Calu3 (cell line): ENCODE measurements around the gene TYROBP. TPM values are rescaled to one million over a fixed set of nuclear protein-coding genes. Genes with fewer than 3 reads are reported as not detected.
A peak's percentile ranks its signal among the peaks of the same experiment; 100 is the strongest.

Experiments used
- BruUV-seq: library from RNA; stranded (reverse); fragments of 400-500 nt; replicated peaks from 2 replicates; lab custom pipeline; 2021; lab: Mats Ljungman, UMichigan
- CTCF ChIA-PET: fragments of 300-600 bp; sonication (Branson Sonifier 250); formaldehyde crosslinking; loops from one replicate; lab custom pipeline; 2022; ENCODE audit warnings: antibody characterized with exemption; lab: Charles Lee
- DNase-seq: peaks from one replicate; pipeline ENCODE4 v3.0.0; 2022
- H3K27ac Mint-ChIP-seq: one replicate; pipeline ENCODE4 v1.8.0; 2022; ENCODE audit warnings: mixed read lengths; ENCODE audit not compliant: unreplicated experiment
- H3K27me3 Mint-ChIP-seq: one replicate; pipeline ENCODE4 v1.8.0; 2022; ENCODE audit warnings: mixed read lengths; ENCODE audit not compliant: unreplicated experiment
- H3K36me3 Mint-ChIP-seq: one replicate; pipeline ENCODE4 v1.8.0; 2022; ENCODE audit warnings: mild to moderate bottlenecking, moderate library complexity, mixed read lengths; ENCODE audit not compliant: insufficient read depth, unreplicated experiment
- H3K4me1 Mint-ChIP-seq: one replicate; pipeline ENCODE4 v1.8.0; 2022; ENCODE audit warnings: mild to moderate bottlenecking, low read depth, mixed read lengths; ENCODE audit not compliant: unreplicated experiment
- H3K4me3 Mint-ChIP-seq: one replicate; pipeline ENCODE4 v1.8.0; 2022; ENCODE audit warnings: mild to moderate bottlenecking, low read depth, moderate library complexity, mixed read lengths; ENCODE audit not compliant: unreplicated experiment
- H3K9me3 Mint-ChIP-seq: one replicate; pipeline ENCODE4 v1.8.0; 2022; ENCODE audit warnings: low read depth, mixed read lengths; ENCODE audit not compliant: unreplicated experiment
- intact Hi-C: fragments of 100-400 bp; cut with micrococcal nuclease; formaldehyde crosslinking; loops from one replicate; pipeline ENCODE4 v1.10.0; 2022; ENCODE audit not compliant: unreplicated experiment
- total RNA-seq: library from RNA; stranded (reverse); gene quantifications from 2 replicates; pipeline ENCODE4 v1.2.3, GENCODE V29; 2022
- TF ChIP-seq, protein P1 (sequence below): fragments of 200-600 bp; IDR thresholded peaks from one replicate; pipeline ENCODE4 v1.8.0; 2022; ENCODE audit warnings: antibody characterized with exemption; ENCODE audit not compliant: unreplicated experiment

TYROBP gene
- total RNA-seq, 1 experiment from 2014 or later, result not detected

DNA sequence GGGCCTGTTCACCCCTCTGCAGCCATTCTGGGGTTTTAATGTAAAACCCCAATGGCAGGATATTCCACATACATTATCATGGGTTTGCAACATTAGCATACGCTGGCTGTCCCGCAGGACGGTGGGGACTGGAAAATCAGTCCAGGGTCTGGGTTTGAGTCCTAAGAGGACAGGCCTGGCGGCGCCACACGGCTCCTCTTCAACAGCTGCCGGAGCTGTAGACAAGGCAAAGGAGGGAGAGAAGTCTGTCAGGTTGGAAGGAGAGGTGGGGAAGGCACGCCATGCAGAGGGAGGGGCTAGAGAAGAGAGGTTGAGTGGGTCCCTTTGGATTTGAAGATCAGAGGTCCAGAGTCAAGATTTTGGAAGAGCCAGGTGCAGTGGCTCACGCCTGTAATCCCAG is 19.7 kb downstream of the TYROBP start:
- BruUV-seq, result no TSS peak
- Mint-ChIP-seq H3K9me3 (no peaks in the 10 kb centered on the region), H3K4me3 (no peak overlapping the region), H3K36me3 (peaks cover 38% of the 10 kb centered on the region), H3K4me1 (no peaks in the 10 kb centered on the region), H3K27me3 (no peaks in the 10 kb centered on the region), H3K27ac (no peak overlapping the region)
- TF ChIP-seq, protein P1, sequence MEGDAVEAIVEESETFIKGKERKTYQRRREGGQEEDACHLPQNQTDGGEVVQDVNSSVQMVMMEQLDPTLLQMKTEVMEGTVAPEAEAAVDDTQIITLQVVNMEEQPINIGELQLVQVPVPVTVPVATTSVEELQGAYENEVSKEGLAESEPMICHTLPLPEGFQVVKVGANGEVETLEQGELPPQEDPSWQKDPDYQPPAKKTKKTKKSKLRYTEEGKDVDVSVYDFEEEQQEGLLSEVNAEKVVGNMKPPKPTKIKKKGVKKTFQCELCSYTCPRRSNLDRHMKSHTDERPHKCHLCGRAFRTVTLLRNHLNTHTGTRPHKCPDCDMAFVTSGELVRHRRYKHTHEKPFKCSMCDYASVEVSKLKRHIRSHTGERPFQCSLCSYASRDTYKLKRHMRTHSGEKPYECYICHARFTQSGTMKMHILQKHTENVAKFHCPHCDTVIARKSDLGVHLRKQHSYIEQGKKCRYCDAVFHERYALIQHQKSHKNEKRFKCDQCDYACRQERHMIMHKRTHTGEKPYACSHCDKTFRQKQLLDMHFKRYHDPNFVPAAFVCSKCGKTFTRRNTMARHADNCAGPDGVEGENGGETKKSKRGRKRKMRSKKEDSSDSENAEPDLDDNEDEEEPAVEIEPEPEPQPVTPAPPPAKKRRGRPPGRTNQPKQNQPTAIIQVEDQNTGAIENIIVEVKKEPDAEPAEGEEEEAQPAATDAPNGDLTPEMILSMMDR, result no peak
- no peak for DNase-seq
- CTCF ChIA-PET, result no interaction called here
- intact Hi-C loops, result loop anchor here (2.0 kb wide), 1 partner anchor 48 kb away; the partner anchor contains the start of gene LRFN3

DNA sequence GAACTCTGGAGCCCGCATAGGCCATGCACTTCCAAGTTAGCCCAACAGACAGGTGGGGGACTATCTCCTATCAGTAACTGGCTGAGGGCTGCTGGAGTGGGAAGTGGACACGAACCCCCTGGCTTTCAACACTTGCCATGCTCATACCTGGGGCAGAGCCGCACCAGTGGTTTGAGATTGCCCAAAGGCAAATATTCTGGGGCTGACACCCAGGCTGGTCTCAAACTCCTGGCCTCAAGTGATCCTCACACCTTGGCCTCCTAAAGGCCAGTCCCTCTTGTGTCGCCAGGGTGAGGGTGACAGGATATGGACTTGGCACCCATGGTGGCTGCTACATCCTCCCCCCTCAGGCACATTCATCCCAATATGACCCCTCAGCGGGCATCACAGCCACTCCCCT is 20.9 kb downstream of the TYROBP start:
- no TSS peak for BruUV-seq
- Mint-ChIP-seq H3K4me3 (no peak overlapping the region), H3K27ac (no peak overlapping the region), H3K9me3 (no peaks in the 10 kb centered on the region), H3K27me3 (no peaks in the 10 kb centered on the region), H3K4me1 (no peaks in the 10 kb centered on the region), H3K36me3 (peaks cover 32% of the 10 kb centered on the region)
- CTCF ChIA-PET, result no interaction called here
- intact Hi-C loops, result no loop called here
- TF ChIP-seq, protein P1, result no peak
- no peak for DNase-seq

DNA sequence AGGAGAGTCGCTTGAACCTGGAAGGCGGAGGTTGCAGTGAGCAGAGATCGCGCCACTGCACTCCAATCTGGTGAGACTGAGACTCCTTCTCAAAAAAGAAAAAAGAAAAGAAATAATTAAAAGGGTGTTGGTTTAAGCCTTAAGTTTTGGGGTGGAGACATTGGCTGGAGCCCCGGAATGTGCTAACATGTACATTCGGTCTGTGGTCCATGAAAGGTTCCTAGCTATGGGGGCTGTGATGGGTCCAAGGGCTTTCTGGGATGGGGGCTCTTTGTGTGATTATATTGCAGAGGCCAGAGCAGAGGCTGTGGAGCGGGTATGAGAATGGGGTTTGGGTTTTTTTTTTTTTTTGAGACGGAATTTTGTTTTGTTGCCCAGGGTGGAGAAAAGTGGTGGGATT is 22.2 kb downstream of the TYROBP start:
- H3K36me3 Mint-ChIP-seq, result peaks cover 32% of the 10 kb centered on the region
- no peak overlapping the region for H3K27ac Mint-ChIP-seq
- H3K9me3 Mint-ChIP-seq, result no peaks in the 10 kb centered on the region
- intact Hi-C loops, result no loop called here
- CTCF ChIA-PET, result interaction anchor here (1.3 kb wide), 1 partner anchor 45 kb away, joined by 3 read pairs; no protein-coding TSS in a partner anchor
- no peaks in the 10 kb centered on the region for H3K4me1 Mint-ChIP-seq
- DNase-seq, result no peak
- TF ChIP-seq, protein P1, result no peak
- H3K4me3 Mint-ChIP-seq, result no peak overlapping the region
- BruUV-seq, result no TSS peak
- H3K27me3 Mint-ChIP-seq, result no peaks in the 10 kb centered on the region

DNA sequence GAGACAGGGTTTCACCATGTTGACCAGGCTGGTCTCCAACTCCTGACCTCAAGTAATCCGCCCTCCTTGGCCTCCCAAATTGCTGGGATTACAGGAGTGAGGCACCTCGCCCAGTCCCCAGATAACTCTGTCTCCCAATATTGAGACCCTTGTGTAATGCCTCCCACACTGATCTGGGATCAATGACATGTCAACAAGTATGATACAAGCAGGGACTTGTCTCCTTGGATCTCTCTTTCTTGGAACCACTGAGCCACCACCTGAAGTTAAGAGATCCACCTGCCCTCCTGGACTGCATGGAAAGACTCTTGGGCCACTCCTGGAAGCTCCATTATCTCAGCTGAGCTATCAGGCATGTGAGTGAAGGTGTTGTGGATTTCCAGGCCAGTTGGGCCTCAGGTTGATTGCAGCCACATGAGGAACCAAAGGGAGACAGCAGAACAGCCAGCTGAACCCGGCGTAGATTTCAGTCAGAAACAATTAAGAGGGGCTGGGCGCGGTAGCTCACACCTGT is 22.8 kb downstream of the TYROBP start:
- no peaks in the 10 kb centered on the region for H3K9me3 Mint-ChIP-seq
- H3K36me3 Mint-ChIP-seq, result peaks cover 30% of the 10 kb centered on the region
- TSS peak; percentile 14 for BruUV-seq
- no peak overlapping the region for H3K27ac Mint-ChIP-seq
- H3K4me1 Mint-ChIP-seq, result no peaks in the 10 kb centered on the region
- TF ChIP-seq, protein P1, result no peak
- no peaks in the 10 kb centered on the region for H3K27me3 Mint-ChIP-seq
- no peak for DNase-seq
- intact Hi-C loops, result no loop called here
- CTCF ChIA-PET, result interaction anchor here (1.3 kb wide), 1 partner anchor 46 kb away, joined by 3 read pairs; no protein-coding TSS in a partner anchor
- no peak overlapping the region for H3K4me3 Mint-ChIP-seq
